ENCODE results near the gene TRIP4.

TRIP4 gene

GRCh38 chr15:64500695-64501395 lies 113.2 kb downstream of the TRIP4 start:
- DNase-seq = no peak

GRCh38 chr15:64501396-64501715 lies 113.7 kb downstream of the TRIP4 start:
- DNase-seq = no peak

GRCh38 chr15:64502151-64502550 lies 114.5 kb downstream of the TRIP4 start:
- DNase-seq = no peak

- no peak for DNase-seq
These were observed 114.9 kb downstream of the TRIP4 start for GRCh38 chr15:64502551-64502950.

- DNase-seq = no peak
These were observed 115.6 kb downstream of the TRIP4 start for GRCh38 chr15:64503197-64503596.

- no peak for DNase-seq
These were observed 116.0 kb downstream of the TRIP4 start for GRCh38 chr15:64503640-64504039.
